Bronchial epithelial cell (primary cell): ENCODE measurements around the gene NFIC. TPM values are rescaled to one million over a fixed set of nuclear protein-coding genes. Genes with fewer than 3 reads are reported as not detected.
A peak's percentile ranks its signal among the peaks of the same experiment; 100 is the strongest.

Experiments
- DNase-seq: peaks from one replicate; pipeline ENCODE4 v3.0.0-alpha.2; 2010; ENCODE audit warnings: low read depth
- FAIRE-seq: peaks from 2 replicates; lab custom pipeline; 2011; peaks lifted over from hg19 to GRCh38; lab: Jason Lieb, UNC
- H3K27me3 ChIP-seq: 2 replicates; pipeline ENCODE4 v1.5.1; 2011; ENCODE audit warnings: low read length; ENCODE audit not compliant: control insufficient read depth, insufficient read depth
- H3K36me3 ChIP-seq: 2 replicates; pipeline ENCODE4 v1.5.1; 2011; ENCODE audit warnings: low read length; ENCODE audit not compliant: control insufficient read depth, insufficient read depth
- H3K4me3 ChIP-seq: 2 replicates; pipeline ENCODE4 v1.5.1; 2011; ENCODE audit warnings: mild to moderate bottlenecking, low read depth, low read length, control low read depth
- total RNA-seq: library from RNA; depleted of rRNA; stranded (reverse); fragments of >200 nt; gene quantifications from 2 replicates; pipeline ENCODE4 v1.2.1, GENCODE V29; 2014
- TF ChIP-seq, protein P1 (sequence below): IDR thresholded peaks from 2 replicates; pipeline ENCODE4 v1.5.1; 2011; ENCODE audit warnings: mild to moderate bottlenecking, moderate library complexity, low read length, control low read depth, inconsistent platforms; ENCODE audit not compliant: insufficient read depth, severe bottlenecking

The NFIC gene
- total RNA-seq, 1 donor from 2014 or later: 17.6 TPM

GRCh38 chr19:3403489-3404323, 37.3 kb downstream of the NFIC start:
- TF ChIP-seq, protein P1, sequence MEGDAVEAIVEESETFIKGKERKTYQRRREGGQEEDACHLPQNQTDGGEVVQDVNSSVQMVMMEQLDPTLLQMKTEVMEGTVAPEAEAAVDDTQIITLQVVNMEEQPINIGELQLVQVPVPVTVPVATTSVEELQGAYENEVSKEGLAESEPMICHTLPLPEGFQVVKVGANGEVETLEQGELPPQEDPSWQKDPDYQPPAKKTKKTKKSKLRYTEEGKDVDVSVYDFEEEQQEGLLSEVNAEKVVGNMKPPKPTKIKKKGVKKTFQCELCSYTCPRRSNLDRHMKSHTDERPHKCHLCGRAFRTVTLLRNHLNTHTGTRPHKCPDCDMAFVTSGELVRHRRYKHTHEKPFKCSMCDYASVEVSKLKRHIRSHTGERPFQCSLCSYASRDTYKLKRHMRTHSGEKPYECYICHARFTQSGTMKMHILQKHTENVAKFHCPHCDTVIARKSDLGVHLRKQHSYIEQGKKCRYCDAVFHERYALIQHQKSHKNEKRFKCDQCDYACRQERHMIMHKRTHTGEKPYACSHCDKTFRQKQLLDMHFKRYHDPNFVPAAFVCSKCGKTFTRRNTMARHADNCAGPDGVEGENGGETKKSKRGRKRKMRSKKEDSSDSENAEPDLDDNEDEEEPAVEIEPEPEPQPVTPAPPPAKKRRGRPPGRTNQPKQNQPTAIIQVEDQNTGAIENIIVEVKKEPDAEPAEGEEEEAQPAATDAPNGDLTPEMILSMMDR: no peak
- no peak for DNase-seq
- no peaks in the 10 kb centered on the region for H3K27me3 ChIP-seq
- FAIRE-seq: no peak
- H3K4me3 ChIP-seq: peak overlapping the region; percentile 16
- peaks cover 4% of the 10 kb centered on the region for H3K36me3 ChIP-seq

DNA sequence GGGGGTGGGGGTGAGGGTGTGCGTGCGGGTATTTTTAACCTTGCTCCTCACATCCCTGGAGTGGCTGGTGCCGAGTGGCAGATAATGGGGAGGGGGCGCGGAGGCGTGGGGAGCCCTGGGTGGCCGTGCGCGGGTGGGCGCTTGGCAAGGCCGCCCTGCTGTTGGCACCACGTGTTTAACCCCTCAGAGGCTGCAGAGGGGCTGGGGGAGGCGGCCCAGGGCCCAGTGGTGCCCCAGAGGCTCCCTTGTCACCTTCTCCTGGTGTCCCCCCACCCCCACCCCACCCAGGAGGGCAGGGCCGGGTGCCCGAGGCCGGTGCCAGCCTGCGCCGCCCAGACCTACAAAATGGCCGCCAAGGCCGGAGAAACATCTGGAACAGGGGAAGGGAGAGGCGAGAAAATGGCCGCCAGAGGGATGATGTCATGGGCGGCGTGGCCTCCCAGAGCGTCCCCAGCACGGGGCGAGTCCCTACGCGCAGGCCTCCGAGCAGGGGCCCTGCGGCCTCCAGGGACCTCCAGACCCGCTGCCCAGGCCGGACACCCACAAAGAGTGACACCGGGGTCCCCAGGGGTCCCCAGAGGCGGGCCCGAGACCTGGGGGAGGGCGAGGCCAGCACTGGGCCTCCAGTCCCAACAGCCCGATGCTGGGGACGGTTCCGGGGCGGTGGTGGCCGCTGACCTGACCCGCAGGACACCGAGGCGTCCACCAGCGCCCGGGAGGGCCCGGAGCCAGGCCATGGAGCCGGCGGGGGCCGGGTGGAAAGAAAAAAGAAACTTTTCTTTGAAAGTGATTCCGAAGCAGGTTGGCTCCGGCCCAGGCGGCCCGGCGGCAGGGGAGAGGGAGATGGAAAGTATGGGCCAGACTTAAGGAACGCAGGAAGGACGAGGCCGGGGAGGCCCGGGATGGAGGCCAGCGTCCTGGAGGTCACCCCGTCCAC, 38.2 kb downstream of the NFIC start:
- Histone ChIP-seq H3K36me3 (peaks cover 4% of the 10 kb centered on the region), H3K4me3 (peak overlapping the region; percentile 16), H3K27me3 (no peaks in the 10 kb centered on the region)
- FAIRE-seq (no peak), DNase-seq (peak; percentile 60)
- TF ChIP-seq, protein P1: no peak

- no peak overlapping the region for H3K4me3 ChIP-seq
- TF ChIP-seq, protein P1: no peak
- DNase-seq: no peak
- no peaks in the 10 kb centered on the region for H3K27me3 ChIP-seq
- peaks cover 4% of the 10 kb centered on the region for H3K36me3 ChIP-seq
- no peak for FAIRE-seq
Measured at GRCh38 chr19:3405261-3405653, 38.9 kb downstream of the NFIC start.

DNA sequence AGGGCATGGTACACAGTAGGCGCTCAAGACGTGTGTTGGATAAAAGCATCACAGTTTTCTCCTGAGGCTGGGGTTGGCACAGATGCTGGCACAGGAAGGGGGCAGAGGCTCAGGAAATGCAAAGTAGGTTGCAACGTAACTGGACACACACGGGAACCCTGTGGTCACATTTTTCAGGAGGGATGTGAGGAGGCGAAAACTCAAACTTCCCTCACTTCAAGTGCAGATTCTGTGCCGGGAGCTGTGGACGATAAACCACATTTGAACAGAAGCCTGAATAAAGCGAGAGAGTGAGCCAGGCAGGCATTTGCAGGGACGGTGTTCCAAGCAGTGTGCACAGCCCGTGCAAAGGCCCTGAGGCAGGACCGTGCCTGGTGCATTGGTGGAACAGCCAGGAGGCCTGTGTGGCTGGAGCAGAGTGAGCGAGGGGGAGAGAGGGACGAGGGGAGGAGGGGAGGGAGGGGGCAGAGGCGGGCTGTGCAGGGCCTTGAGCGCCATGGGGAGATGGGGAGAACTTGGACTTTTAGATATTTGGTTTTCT, 40.3 kb downstream of the NFIC start:
- Histone ChIP-seq H3K36me3 (peaks cover 5% of the 10 kb centered on the region), H3K4me3 (no peak overlapping the region), H3K27me3 (no peaks in the 10 kb centered on the region)
- TF ChIP-seq, protein P1: no peak
- DNase-seq: no peak
- peak; percentile 58 for FAIRE-seq

DNA sequence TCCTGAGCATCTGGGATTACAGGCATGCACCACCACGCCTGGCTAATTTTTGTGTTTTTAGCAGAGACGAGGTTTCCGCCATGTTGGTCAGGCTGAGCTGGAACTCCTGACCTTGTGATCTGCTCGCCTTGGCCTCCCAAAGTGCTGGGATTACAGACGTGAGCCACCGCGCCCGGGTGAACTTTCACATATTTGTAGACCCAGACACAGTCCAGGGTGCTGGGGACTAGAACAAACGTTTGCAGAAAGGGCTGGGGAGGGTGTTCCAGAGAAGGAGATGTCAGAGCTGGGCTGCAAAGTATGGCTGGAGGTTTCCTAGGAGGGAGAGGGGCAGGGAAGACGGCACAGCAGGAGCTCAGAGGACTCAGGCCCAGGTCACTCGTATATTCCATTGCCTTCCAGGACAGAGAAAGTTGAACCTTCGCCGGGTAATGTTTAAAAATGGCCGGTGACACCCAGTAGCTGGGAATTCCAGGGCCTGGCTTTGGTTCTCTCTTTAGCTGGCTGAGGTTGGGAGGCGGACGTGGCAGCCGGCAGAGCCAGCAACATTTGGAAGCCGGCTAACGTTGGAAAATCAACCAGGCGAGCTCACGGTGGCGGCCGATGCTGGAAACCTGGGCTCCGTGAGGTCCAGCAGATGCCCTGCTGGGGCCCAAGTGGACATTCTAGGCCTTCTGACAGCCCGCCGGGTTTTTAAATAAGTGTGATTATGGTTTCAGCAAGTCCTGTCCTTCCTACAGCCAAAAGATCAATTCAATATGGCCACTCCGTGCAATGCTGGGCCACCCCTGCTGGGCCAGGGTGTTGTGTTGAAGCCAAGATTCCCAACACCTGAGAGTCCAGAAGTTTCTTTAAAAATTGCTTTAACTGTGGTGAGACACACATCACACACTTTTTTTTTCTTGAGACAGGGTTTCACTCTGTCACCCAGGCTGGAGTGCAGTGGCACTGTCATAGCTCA, 41.5 kb downstream of the NFIC start:
- Histone ChIP-seq H3K27me3 (no peaks in the 10 kb centered on the region), H3K36me3 (peaks cover 5% of the 10 kb centered on the region), H3K4me3 (no peak overlapping the region)
- DNase-seq (no peak), FAIRE-seq (no peak)
- TF ChIP-seq, protein P1: no peak
